ENCODE measurements around the gene KRT79. TPM values are rescaled to one million over a fixed set of nuclear protein-coding genes. Genes with fewer than 3 reads are reported as not detected.

KRT79 gene
- total and polyA plus RNA-seq, 2 experiments from 2014 or later, result 0.07 TPM; not detected in 1

DNA sequence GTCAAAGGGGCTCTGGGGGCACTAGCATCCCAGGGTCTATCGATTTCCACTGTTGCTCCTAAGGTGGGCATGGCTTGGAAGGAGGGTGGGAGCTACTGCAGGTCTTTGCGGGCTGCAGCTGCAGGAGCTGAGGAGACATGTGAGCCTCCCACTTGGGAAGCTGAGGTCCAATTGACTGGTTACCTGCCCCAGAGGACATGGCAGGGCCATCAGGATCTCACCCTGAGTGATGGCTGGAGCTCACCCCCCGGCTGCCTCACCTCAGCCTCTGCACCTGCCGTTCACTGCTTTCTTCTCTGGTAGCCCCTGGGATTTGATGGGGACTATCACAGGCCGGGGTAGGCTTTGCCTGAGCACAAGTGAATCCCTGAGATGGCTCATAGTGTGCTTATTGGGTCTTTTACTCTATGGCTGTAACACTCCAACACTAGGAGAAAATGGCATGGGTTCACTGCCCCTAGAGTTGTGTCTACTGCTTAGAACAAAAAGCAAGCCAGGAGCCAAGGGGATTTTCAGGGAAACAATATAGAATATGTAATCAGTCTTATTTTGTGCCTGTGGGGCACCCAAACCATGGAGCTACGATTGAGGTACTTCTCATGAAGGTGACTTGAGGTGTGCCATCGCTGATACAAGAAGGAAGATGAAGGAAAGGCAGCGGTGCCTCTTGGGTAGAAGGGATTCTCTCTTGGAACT lies 17.0 kb downstream of the KRT79 start:
- Histone ChIP-seq H3K27me3 (peaks cover 4% of the 10 kb centered on the region), H3K4me1 (ENCODE audit: insufficient read depth) (peaks cover 21% of the 10 kb centered on the region), H4K20me1 (ENCODE audit: insufficient read depth, poor library complexity, severe bottlenecking) (no peaks in the 10 kb centered on the region), H3K9me2 (replicated peaks; ENCODE audit: insufficient read depth) (no peaks in the 10 kb centered on the region), H3K27ac (no peak overlapping the region), H3K79me2 (no peaks in the 10 kb centered on the region), H3K4me2 (no peak overlapping the region), H3K9me3 (ENCODE audit: low read depth) (no peaks in the 10 kb centered on the region), H3K36me3 (replicated peaks; ENCODE audit: insufficient read depth, low read depth) (no peaks in the 10 kb centered on the region), H3K4me3 (no peak overlapping the region), H2AFZ (no peak overlapping the region)
- no peak for DNase-seq (ENCODE audit: low spot score)
- TF ChIP-seq EZH2 (IDR thresholded peaks at IDR 0.05; ENCODE audit: borderline replicate concordance) (no peak), EZH2phosphoT487 (IDR thresholded peaks at IDR 0.05; ENCODE audit: low read depth, severe bottlenecking, unreplicated experiment) (no peak)
- TF ChIP-seq, protein P1, sequence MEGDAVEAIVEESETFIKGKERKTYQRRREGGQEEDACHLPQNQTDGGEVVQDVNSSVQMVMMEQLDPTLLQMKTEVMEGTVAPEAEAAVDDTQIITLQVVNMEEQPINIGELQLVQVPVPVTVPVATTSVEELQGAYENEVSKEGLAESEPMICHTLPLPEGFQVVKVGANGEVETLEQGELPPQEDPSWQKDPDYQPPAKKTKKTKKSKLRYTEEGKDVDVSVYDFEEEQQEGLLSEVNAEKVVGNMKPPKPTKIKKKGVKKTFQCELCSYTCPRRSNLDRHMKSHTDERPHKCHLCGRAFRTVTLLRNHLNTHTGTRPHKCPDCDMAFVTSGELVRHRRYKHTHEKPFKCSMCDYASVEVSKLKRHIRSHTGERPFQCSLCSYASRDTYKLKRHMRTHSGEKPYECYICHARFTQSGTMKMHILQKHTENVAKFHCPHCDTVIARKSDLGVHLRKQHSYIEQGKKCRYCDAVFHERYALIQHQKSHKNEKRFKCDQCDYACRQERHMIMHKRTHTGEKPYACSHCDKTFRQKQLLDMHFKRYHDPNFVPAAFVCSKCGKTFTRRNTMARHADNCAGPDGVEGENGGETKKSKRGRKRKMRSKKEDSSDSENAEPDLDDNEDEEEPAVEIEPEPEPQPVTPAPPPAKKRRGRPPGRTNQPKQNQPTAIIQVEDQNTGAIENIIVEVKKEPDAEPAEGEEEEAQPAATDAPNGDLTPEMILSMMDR (IDR thresholded peaks at IDR 0.05; ENCODE audit: poor library complexity), result no peak
- 95% methylated on average over 8 of the region's 8 CpGs for WGBS (ENCODE audit: low lambda C conversion rate, missing lambda C conversion rate)

DNA sequence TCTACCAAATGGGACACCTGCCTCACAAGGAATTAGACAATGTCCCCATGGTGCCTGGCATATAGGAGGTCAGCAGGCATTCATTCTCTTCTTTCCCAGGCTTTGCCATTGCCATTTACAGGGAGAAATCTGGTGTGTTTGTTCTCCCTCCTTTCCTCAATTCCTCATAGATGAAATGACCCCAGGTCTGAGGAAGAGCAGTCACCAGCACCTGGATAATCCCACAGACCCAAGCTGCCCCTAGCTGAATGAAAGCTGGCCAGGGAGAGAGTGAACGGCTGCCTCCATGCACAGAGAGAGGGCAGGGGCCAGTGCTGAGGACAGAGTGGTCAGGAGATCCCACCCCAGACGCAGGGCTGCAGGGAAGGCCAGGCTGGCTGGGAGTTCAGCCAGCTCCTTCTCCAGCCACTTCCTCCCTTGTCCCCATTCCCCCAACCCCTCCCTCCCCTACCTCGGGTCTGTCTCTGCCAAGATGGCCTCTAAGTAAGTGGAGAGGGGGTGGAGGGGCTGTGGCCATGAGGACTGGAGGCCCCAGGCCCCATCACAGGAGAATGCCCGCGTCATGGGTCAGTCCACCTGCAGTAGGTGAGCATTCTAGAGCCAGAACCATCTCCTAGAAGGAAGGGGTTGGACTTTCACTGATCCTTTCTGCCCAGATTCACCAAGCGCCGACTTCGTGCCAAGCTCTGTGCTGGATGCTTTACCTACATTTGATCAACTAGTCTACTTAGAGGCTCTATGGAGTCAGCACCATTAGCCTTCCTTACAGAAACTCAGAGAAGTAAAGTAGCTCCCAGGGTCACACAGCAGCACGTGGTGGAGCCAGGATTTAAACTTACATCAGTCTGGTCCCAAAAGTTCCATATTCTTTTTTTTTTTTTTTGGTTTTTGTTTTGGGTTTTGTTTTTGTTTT lies 18.2 kb downstream of the KRT79 start:
- Histone ChIP-seq H3K4me3 (no peak overlapping the region), H3K4me2 (no peak overlapping the region), H3K4me1 (ENCODE audit: insufficient read depth) (peaks cover 21% of the 10 kb centered on the region), H3K9me2 (replicated peaks; ENCODE audit: insufficient read depth) (no peaks in the 10 kb centered on the region), H4K20me1 (ENCODE audit: insufficient read depth, poor library complexity, severe bottlenecking) (no peaks in the 10 kb centered on the region), H2AFZ (no peak overlapping the region), H3K79me2 (no peaks in the 10 kb centered on the region), H3K9me3 (ENCODE audit: low read depth) (no peaks in the 10 kb centered on the region), H3K27me3 (peaks cover 7% of the 10 kb centered on the region), H3K27ac (no peak overlapping the region), H3K36me3 (replicated peaks; ENCODE audit: insufficient read depth, low read depth) (no peaks in the 10 kb centered on the region)
- 79% methylated on average over 9 of the region's 9 CpGs for WGBS (ENCODE audit: low lambda C conversion rate, missing lambda C conversion rate)
- TF ChIP-seq EZH2phosphoT487 (IDR thresholded peaks at IDR 0.05; ENCODE audit: low read depth, severe bottlenecking, unreplicated experiment), result no peak
- TF ChIP-seq, protein P1 (IDR thresholded peaks at IDR 0.05; ENCODE audit: poor library complexity), result no peak
- TF ChIP-seq EZH2 (IDR thresholded peaks at IDR 0.05; ENCODE audit: borderline replicate concordance), result no peak
- no peak for DNase-seq (ENCODE audit: low spot score)

DNA sequence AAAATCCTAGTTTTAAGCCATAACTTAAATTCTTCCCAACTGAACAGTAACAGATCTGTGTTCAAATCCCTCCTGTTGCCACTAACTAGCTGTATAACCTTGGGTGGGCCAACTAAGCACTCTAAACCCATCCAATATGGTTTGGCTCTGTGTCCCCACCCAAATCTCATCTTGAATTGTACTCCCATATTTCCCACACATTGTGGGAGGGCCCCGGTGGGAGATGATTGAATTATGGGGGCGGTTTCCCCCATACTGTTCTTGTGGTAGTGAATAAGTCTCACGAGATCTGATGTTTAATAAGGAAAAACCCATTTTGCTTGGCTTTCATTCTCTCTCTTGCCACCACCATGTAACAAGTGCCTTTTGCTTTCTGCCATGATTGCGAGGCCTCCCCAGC lies 18.9 kb downstream of the KRT79 start:
- no peaks in the 10 kb centered on the region for H3K9me3 ChIP-seq (ENCODE audit: low read depth)
- no peak overlapping the region for H2AFZ ChIP-seq
- H3K27me3 ChIP-seq, result peaks cover 7% of the 10 kb centered on the region
- WGBS (ENCODE audit: low lambda C conversion rate, missing lambda C conversion rate), result 94% methylated on average over 4 of the region's 4 CpGs
- no peaks in the 10 kb centered on the region for H3K79me2 ChIP-seq
- TF ChIP-seq EZH2 (IDR thresholded peaks at IDR 0.05; ENCODE audit: borderline replicate concordance) (no peak), EZH2phosphoT487 (IDR thresholded peaks at IDR 0.05; ENCODE audit: low read depth, severe bottlenecking, unreplicated experiment) (no peak)
- TF ChIP-seq, protein P1 (IDR thresholded peaks at IDR 0.05; ENCODE audit: poor library complexity), result no peak
- DNase-seq (ENCODE audit: low spot score), result no peak
- H3K4me1 ChIP-seq (ENCODE audit: insufficient read depth), result peaks cover 21% of the 10 kb centered on the region
- H4K20me1 ChIP-seq (ENCODE audit: insufficient read depth, poor library complexity, severe bottlenecking), result no peaks in the 10 kb centered on the region
- H3K27ac ChIP-seq, result no peak overlapping the region
- H3K36me3 ChIP-seq (replicated peaks; ENCODE audit: insufficient read depth, low read depth), result no peaks in the 10 kb centered on the region
- no peak overlapping the region for H3K4me2 ChIP-seq
- H3K9me2 ChIP-seq (replicated peaks; ENCODE audit: insufficient read depth), result no peaks in the 10 kb centered on the region
- H3K4me3 ChIP-seq, result no peak overlapping the region
